BLaER1 treated with 17β-estradiol and CSF1 and Interleukin-3, amounts not matched to agents 10 nM and 100 nM (cell line): ENCODE results near the gene CNTROB.

ENCODE experiments used
- H3K27ac ChIP-seq, 11 experiments: shearing (Covaris generic); formaldehyde crosslinking; 2 replicates each; pipeline ENCODE4 v1.8.1; 2022
- H3K27me3 ChIP-seq, 11 experiments: shearing (Covaris generic); formaldehyde crosslinking; 2 replicates each; pipeline ENCODE4 v1.8.1; 2022
- H3K36me3 ChIP-seq, 11 experiments: shearing (Covaris generic); formaldehyde crosslinking; 2 replicates each; pipeline ENCODE4 v1.8.1; 2022
- H3K4me1 ChIP-seq, 10 experiments: shearing (Covaris generic); formaldehyde crosslinking; 2 replicates each; pipeline ENCODE4 v1.8.1; 2022
- H3K4me2 ChIP-seq, 11 experiments: shearing (Covaris generic); formaldehyde crosslinking; 2 replicates each; pipeline ENCODE4 v1.8.1; 2022
- H3K4me3 ChIP-seq, 10 experiments: shearing (Covaris generic); formaldehyde crosslinking; 2 replicates each; pipeline ENCODE4 v1.8.1; 2022
- H3K9ac ChIP-seq, 11 experiments: shearing (Covaris generic); formaldehyde crosslinking; 2 replicates each; pipeline ENCODE4 v1.8.1; 2022
- H3K9me3 ChIP-seq, 11 experiments: shearing (Covaris generic); formaldehyde crosslinking; replicated peaks in 1 of 11; 2 replicates each; pipeline ENCODE4 v1.8.1; 2022
- H4K20me1 ChIP-seq, 11 experiments: shearing (Covaris generic); formaldehyde crosslinking; 2 replicates each; pipeline ENCODE4 v1.8.1; 2022
- Cebpa-rat ChIP-seq, 11 experiments: shearing (Covaris generic); IDR thresholded peaks; 2 replicates each; pipeline ENCODE4 v1.8.1; 2022

Gene CNTROB

GRCh38 chr17:7897773-7898172 is 34.2 kb upstream of the CNTROB start:
- no peaks in the 10 kb centered on the region for H3K9me3 ChIP-seq
- H3K4me1 ChIP-seq: peaks cover 0 to 12% (median 0%) of the 10 kb centered on the region in 10 experiments; a peak in 2 of 20 replicates
- no peak for TF ChIP-seq Cebpa-rat (IDR thresholded peaks at IDR 0.05)
- peak overlapping the region in 4 of 11 experiments; percentile 5 to 44 (median 10); a peak in 3 of 22 replicates for H3K9ac ChIP-seq
- H3K4me2 ChIP-seq: 0 out of 22 replicates have a peak overlapping the region, but pooled peaks of 1 of the 11 experiments have one; percentile 0
- no peaks in the 10 kb centered on the region for H3K27me3 ChIP-seq
- H3K4me3 ChIP-seq: no peak overlapping the region
- H4K20me1 ChIP-seq: peaks cover 0 to 89% (median 52%) of the 10 kb centered on the region in 11 experiments; a peak in 15 of 22 replicates
- no peak overlapping the region for H3K27ac ChIP-seq
- H3K36me3 ChIP-seq: peaks cover 100% of the 10 kb centered on the region in 11 experiments

DNA sequence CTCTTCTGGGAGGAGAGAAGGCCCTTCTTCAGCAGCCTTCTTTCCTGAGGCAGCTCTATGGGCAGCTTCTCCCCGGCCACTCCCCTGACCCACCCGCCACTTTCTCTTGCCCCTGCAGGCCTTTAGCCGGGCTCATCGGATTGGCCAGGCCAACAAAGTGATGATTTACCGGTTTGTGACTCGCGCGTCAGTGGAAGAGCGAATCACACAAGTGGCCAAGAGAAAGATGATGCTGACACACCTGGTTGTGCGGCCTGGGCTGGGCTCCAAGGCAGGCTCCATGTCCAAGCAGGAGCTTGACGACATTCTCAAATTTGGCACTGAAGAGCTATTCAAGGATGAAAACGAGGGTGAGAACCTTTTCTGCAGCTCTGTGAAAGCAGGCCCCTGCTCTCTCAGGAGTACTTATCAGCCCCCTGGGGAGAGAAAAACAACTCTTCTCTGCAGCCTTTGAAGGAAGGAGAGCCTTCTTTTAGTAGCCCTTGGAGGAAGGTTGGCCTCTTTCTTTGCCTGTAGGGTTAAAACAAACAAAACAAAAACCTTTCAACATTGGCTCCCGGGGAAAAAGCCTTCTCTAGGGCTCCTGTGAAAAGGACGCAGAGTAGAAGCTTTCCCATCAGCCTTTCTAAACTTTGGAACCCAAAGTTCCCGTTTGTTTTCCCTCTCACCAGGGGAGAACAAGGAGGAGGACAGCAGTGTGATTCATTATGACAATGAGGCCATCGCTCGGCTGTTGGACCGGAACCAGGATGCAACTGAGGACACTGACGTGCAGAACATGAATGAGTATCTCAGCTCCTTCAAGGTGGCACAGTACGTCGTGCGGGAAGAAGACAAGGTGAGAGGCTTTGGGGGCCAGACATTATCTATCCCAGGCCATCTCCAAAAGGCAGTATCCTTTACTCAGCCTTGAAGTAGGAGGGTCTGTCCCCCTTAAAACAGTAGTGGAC is 28.6 kb upstream of the CNTROB start:
- Histone ChIP-seq H3K9ac (peak overlapping the region in 2 of 11 experiments; percentile 4 to 9; a peak in 1 of 22 replicates), H3K36me3 (peaks cover 100% of the 10 kb centered on the region in 11 experiments), H3K4me2 (no peak overlapping the region), H3K27ac (no peak overlapping the region), H3K4me1 (peaks cover 0 to 8% (median 0%) of the 10 kb centered on the region in 10 experiments; a peak in 2 of 20 replicates), H4K20me1 (peaks cover 0 to 96% (median 38%) of the 10 kb centered on the region in 11 experiments; a peak in 16 of 22 replicates), H3K4me3 (no peak overlapping the region), H3K9me3 (no peaks in the 10 kb centered on the region), H3K27me3 (no peaks in the 10 kb centered on the region)
- TF ChIP-seq Cebpa-rat (IDR thresholded peaks at IDR 0.05): no peak

DNA sequence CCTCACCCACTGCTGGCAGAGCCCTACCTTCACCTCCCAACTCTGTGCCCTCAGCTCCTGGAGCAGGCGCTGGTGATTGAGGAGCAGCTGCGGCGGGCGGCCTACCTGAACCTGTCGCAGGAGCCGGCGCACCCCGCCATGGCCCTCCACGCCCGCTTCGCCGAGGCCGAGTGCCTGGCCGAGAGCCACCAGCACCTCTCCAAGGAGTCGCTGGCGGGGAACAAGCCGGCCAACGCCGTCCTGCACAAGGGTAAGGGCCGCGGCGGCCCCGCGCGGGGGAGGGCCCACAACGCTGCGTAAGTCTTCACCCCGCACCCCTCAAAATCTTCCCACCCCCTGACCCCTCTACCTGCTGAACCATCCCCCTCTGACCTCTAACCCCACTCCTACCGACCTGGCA is 22.9 kb upstream of the CNTROB start:
- H3K36me3 ChIP-seq: peaks cover 83 to 96% (median 90%) of the 10 kb centered on the region in 11 experiments
- no peak overlapping the region for H3K27ac ChIP-seq
- H4K20me1 ChIP-seq: peaks cover 0 to 84% (median 48%) of the 10 kb centered on the region in 11 experiments; a peak in 14 of 22 replicates
- TF ChIP-seq Cebpa-rat (IDR thresholded peaks at IDR 0.05): no peak
- no peak overlapping the region for H3K4me3 ChIP-seq
- no peak overlapping the region for H3K4me2 ChIP-seq
- peak overlapping the region in 1 of 11 experiments; percentile 21; a peak in 1 of 22 replicates for H3K9ac ChIP-seq
- no peaks in the 10 kb centered on the region for H3K27me3 ChIP-seq
- no peaks in the 10 kb centered on the region for H3K9me3 ChIP-seq
- H3K4me1 ChIP-seq: peaks cover 22 to 39% (median 29%) of the 10 kb centered on the region in 10 experiments

- Histone ChIP-seq H3K27me3 (no peaks in the 10 kb centered on the region), H3K27ac (peak overlapping the region in 1 of 11 experiments; percentile 68; a peak in 1 of 22 replicates), H3K9me3 (no peaks in the 10 kb centered on the region), H3K9ac (peak overlapping the region in 9 of 11 experiments; percentile 10 to 59 (median 21); a peak in 7 of 22 replicates), H3K4me3 (no peak overlapping the region), H3K36me3 (peaks cover 72 to 86% (median 78%) of the 10 kb centered on the region in 11 experiments), H4K20me1 (peaks cover 0 to 73% (median 42%) of the 10 kb centered on the region in 11 experiments; a peak in 14 of 22 replicates), H3K4me1 (peaks cover 34 to 51% (median 41%) of the 10 kb centered on the region in 10 experiments), H3K4me2 (no peak overlapping the region)
- TF ChIP-seq Cebpa-rat (IDR thresholded peaks at IDR 0.05): no peak
Measured at GRCh38 chr17:7910281-7910680, 21.7 kb upstream of the CNTROB start.

DNA sequence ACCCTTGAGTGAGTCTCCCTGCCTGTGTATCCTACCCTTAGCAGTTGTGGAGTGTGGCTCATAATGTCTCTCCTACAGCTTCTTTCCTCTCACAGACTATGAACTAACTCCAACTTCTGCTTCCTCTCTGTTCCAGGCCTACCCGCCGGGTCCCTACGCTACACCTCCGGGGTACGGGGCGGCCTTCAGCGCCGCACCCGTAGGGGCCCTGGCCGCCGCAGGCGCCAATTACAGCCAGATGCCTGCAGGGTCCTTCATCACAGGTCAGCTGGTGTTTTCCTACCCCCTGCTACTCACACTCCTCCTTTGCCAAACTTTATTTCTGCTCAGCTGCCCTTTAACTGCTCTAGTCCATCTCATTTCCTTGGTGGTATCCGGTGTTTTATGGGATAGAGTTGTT is 21.3 kb upstream of the CNTROB start:
- H3K36me3 ChIP-seq: peaks cover 67 to 81% (median 74%) of the 10 kb centered on the region in 11 experiments
- H3K27me3 ChIP-seq: no peaks in the 10 kb centered on the region
- H3K9ac ChIP-seq: peak overlapping the region in 8 of 11 experiments; percentile 14 to 64 (median 58); a peak in 7 of 22 replicates
- peaks cover 37 to 52% (median 42%) of the 10 kb centered on the region in 10 experiments for H3K4me1 ChIP-seq
- peak overlapping the region in 1 of 11 experiments; percentile 55; a peak in 1 of 22 replicates for H3K4me2 ChIP-seq
- no peak for TF ChIP-seq Cebpa-rat (IDR thresholded peaks at IDR 0.05)
- H3K9me3 ChIP-seq: no peaks in the 10 kb centered on the region
- peaks cover 0 to 69% (median 40%) of the 10 kb centered on the region in 11 experiments; a peak in 14 of 22 replicates for H4K20me1 ChIP-seq
- peak overlapping the region in 1 of 11 experiments; percentile 68; a peak in 1 of 22 replicates for H3K27ac ChIP-seq
- no peak overlapping the region for H3K4me3 ChIP-seq

DNA sequence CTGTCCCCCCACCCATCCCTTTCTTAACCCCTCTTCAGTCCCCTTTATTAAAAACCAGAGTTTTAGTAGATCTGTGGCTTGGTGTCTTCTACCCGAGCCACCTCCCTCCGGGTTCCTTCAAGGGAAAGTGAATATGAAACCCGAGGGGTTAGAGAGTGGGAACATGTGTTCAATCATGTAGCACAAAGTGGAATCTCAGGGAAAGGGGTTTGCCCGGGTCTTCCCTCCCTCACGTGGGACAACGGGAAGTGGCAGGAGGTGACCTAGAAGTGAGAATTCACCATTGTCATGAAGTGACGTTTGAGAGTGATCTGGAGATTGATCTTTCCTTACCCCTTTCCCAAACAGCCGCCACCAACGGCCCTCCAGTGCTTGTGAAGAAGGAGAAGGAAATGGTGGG is 20.9 kb upstream of the CNTROB start:
- Histone ChIP-seq H3K36me3 (peaks cover 63 to 77% (median 70%) of the 10 kb centered on the region in 11 experiments), H3K9ac (peak overlapping the region; percentile 16 to 64 (median 57); a peak in 16 of 22 replicates), H3K27ac (peak overlapping the region in 6 of 11 experiments; percentile 17 to 68 (median 52); a peak in 9 of 22 replicates)

GRCh38 chr17:7912927-7913524 is 19.0 kb upstream of the CNTROB start:
- no peaks in the 10 kb centered on the region for H3K27me3 ChIP-seq
- peaks cover 47 to 64% (median 52%) of the 10 kb centered on the region in 10 experiments for H3K4me1 ChIP-seq
- peaks cover 0 to 46% (median 25%) of the 10 kb centered on the region in 11 experiments; a peak in 13 of 22 replicates for H4K20me1 ChIP-seq
- H3K27ac ChIP-seq: peak overlapping the region in 9 of 11 experiments; percentile 10 to 68 (median 50); a peak in 11 of 22 replicates
- peaks cover 44 to 58% (median 51%) of the 10 kb centered on the region in 11 experiments for H3K36me3 ChIP-seq
- peaks cover 0 to 6% (median 0%) of the 10 kb centered on the region in 11 experiments; a peak in 4 of 22 replicates for H3K9me3 ChIP-seq
- H3K4me2 ChIP-seq: peak overlapping the region in 5 of 11 experiments; percentile 12 to 55 (median 34); a peak in 5 of 22 replicates
- no peak overlapping the region for H3K4me3 ChIP-seq
- no peak for TF ChIP-seq Cebpa-rat (IDR thresholded peaks at IDR 0.05)
- peak overlapping the region in 6 of 11 experiments; percentile 39 to 64 (median 56); a peak in 9 of 22 replicates for H3K9ac ChIP-seq

More for the DNA sequence above, 20.9 kb upstream of the CNTROB start:
- Histone ChIP-seq H3K4me3 (no peak overlapping the region), H3K4me2 (peak overlapping the region in 4 of 11 experiments; percentile 37 to 55 (median 46); a peak in 7 of 22 replicates), H3K27me3 (no peaks in the 10 kb centered on the region), H3K4me1 (peaks cover 39 to 55% (median 43%) of the 10 kb centered on the region in 10 experiments), H4K20me1 (peaks cover 0 to 65% (median 36%) of the 10 kb centered on the region in 11 experiments; a peak in 14 of 22 replicates), H3K9me3 (peaks cover 0 to 1% (median 0%) of the 10 kb centered on the region in 11 experiments; a peak in 2 of 22 replicates)
- TF ChIP-seq Cebpa-rat (IDR thresholded peaks at IDR 0.05): no peak

- Histone ChIP-seq H3K4me2 (peak overlapping the region; percentile 85 to 99 (median 93)), H3K4me1 (peaks cover 49 to 67% (median 56%) of the 10 kb centered on the region in 10 experiments), H3K9ac (peak overlapping the region; percentile 61 to 80 (median 75)), H3K27me3 (no peaks in the 10 kb centered on the region), H3K4me3 (peak overlapping the region; percentile 58 to 72 (median 64)), H3K27ac (peak overlapping the region; percentile 55 to 85 (median 80); a peak in 21 of 22 replicates), H3K36me3 (peaks cover 22 to 37% (median 29%) of the 10 kb centered on the region in 11 experiments), H3K9me3 (peaks cover 0 to 6% (median 0%) of the 10 kb centered on the region in 11 experiments; a peak in 4 of 22 replicates), H4K20me1 (peaks cover 0 to 25% (median 19%) of the 10 kb centered on the region in 11 experiments; a peak in 11 of 22 replicates)
- TF ChIP-seq Cebpa-rat (IDR thresholded peaks at IDR 0.05): no peak
Measured at GRCh38 chr17:7915179-7915610, 16.8 kb upstream of the CNTROB start.
